Measurements from ENCODE around the gene POLD2.
"Not testable (repeated sequence)": the region's sequence is repeated elsewhere in the genome, so short reads cannot be mapped to it uniquely, and the experiment has no call there.

POLD2 gene

GRCh38 chr7:44123190-44124003 lies at the start of gene POLD2:
Gene POLD2, minus strand, starts transcription at chr7:44123548. Its CDS starts 1,495 bp downstream, at chr7:44122053.
- peak; percentile 99 for DNase-seq

GRCh38 chr7:44172803-44173424 lies 49.6 kb upstream of the POLD2 start:
- DNase-seq = no peak

GRCh38 chr7:44172352-44172751 lies 49.0 kb upstream of the POLD2 start:
- DNase-seq = no peak

- not testable (repeated sequence) for DNase-seq
Observed at GRCh38 chr7:44171901-44172300, 48.6 kb upstream of the POLD2 start.

GRCh38 chr7:44167920-44168319 lies 44.6 kb upstream of the POLD2 start:
- DNase-seq = no peak

- no peak for DNase-seq
Observed at GRCh38 chr7:44163591-44163990, 40.2 kb upstream of the POLD2 start.

GRCh38 chr7:44162785-44163395 lies 39.5 kb upstream of the POLD2 start:
- no peak for DNase-seq

GRCh38 chr7:44162179-44162578 lies 38.8 kb upstream of the POLD2 start:
- no peak for DNase-seq

GRCh38 chr7:44161371-44161770 lies 38.0 kb upstream of the POLD2 start:
- DNase-seq = no peak

GRCh38 chr7:44159824-44160630 lies 36.7 kb upstream of the POLD2 start:
- no peak for DNase-seq

- no peak for DNase-seq
Observed at GRCh38 chr7:44158873-44159631, 35.7 kb upstream of the POLD2 start.

- no peak for DNase-seq
Observed at GRCh38 chr7:44158096-44158872, 34.9 kb upstream of the POLD2 start.

GRCh38 chr7:44157116-44158080 lies 34.0 kb upstream of the POLD2 start:
- DNase-seq = no peak

GRCh38 chr7:44156453-44157010 lies 33.2 kb upstream of the POLD2 start:
- DNase-seq = no peak

GRCh38 chr7:44155191-44156185 lies 32.1 kb upstream of the POLD2 start:
- no peak for DNase-seq

GRCh38 chr7:44154703-44155102 lies 31.4 kb upstream of the POLD2 start:
- no peak for DNase-seq

GRCh38 chr7:44153948-44154335 lies 30.6 kb upstream of the POLD2 start:
- DNase-seq = no peak

Data from activated CD4-positive, alpha-beta T cell treated with anti-CD3 and anti-CD28 coated beads for 48 hours (primary cell).